Right cardiac atrium (tissue), 5 donors: Measurements from ENCODE around the gene SYTL4. TPM values are rescaled to one million over a fixed set of nuclear protein-coding genes. Genes with fewer than 3 reads are reported as not detected.
"Not testable (repeated sequence)": the region's sequence is repeated elsewhere in the genome, so short reads cannot be mapped to it uniquely, and the experiment has no call there.

Source experiments
- ATAC-seq, 2 donors: fragments of 200-7000 bp; cut with Tn5 transposase; one replicate each; pipeline versions ENCODE4 v1.8.0 to v1.9.1; 2020; ENCODE audit warnings: moderate library complexity in 2 of 2, mild to moderate bottlenecking in 1 of 2
- DNase-seq, 3 donors: peaks; one replicate each; pipeline ENCODE4 v3.0.0-alpha.2; 2020
- H3K27ac ChIP-seq: one replicate; pipeline ENCODE4 v1.5.1; 2013; ENCODE audit warnings: mild to moderate bottlenecking, low read length, control low read depth, moderate library complexity
- H3K27me3 ChIP-seq: one replicate; pipeline ENCODE4 v1.6.1; 2013; ENCODE audit not compliant: control insufficient read depth, insufficient read depth
- H3K4me1 ChIP-seq: one replicate; pipeline ENCODE4 v1.6.1; 2013; ENCODE audit warnings: low read length; ENCODE audit not compliant: control insufficient read depth, insufficient read depth
- H3K4me3 ChIP-seq: one replicate; pipeline ENCODE4 v1.5.1; 2013; ENCODE audit warnings: low read length, control low read depth
- H3K9me3 ChIP-seq: one replicate; pipeline ENCODE4 v1.6.1; 2013; ENCODE audit warnings: low read length; ENCODE audit not compliant: control insufficient read depth
- WGBS: extraction: QIAGEN DNeasy Blood & Tissue Kit; methylation state at CpG from one replicate; pipeline ENCODE4 v1.1.7; 2013; 5-methylcytosine and 5-hydroxymethylcytosine counted together
- intact Hi-C, 4 donors: fragments of 100-400 bp; cut with DNase I; formaldehyde crosslinking; loops; one replicate each; pipeline versions ENCODE4 v1.11.0 to v1.14.0; 2022 to 2023
- long read RNA-seq, 4 donors: library from polyadenylated mRNA; unstranded; transcript quantifications; one replicate each; pipeline ENCODE4 v2.0.0, GENCODE V29; 2020 to 2021
- polyA plus RNA-seq: library from polyadenylated mRNA; stranded (reverse); fragments of 200-250 nt; gene quantifications from one replicate; pipeline ENCODE4 v1.2.3, GENCODE V29; 2013
- total RNA-seq, 4 donors: library from RNA; stranded (reverse); fragmentation: NEBNext Ultra II Directional; extraction: Animal tissue kit (Norgen Biotek cat#: 25700); gene quantifications; one replicate each; pipeline ENCODE4 v1.2.1, GENCODE V29; 2021
- donor health status: healthy with polysubstance abuse.
- donor health status: DM: no; HTN: yes; CAD: no.
- donor health status: DM: no; HTN: no; CAD: no.
- donor health status: DM: no; HTN: yes; CAD: no; lungs with severe emphysema.
- donor health status: DM: yes; HTN: yes; CAD: no.

The SYTL4 gene
- total RNA-seq, result 1 to 10 TPM; 3.2 to 6.7 (median 4.9) TPM
- 3.4 TPM for polyA plus RNA-seq
- long read RNA-seq, donor 1, partial matches to known transcripts, result 2 of 8 reads
- long read RNA-seq, donor 1, other reads (novel, unspliced or antisense), result 5 of 8 reads
- long read RNA-seq, donor 2, partial matches to known transcripts, result 0 of 1 reads
- long read RNA-seq, donor 2, other reads (novel, unspliced or antisense), result 1 of 1 reads
- long read RNA-seq, donor 3, partial matches to known transcripts, result 0 of 39 reads
- long read RNA-seq, donor 3, other reads (novel, unspliced or antisense), result 38 of 39 reads
- long read RNA-seq, donor 4, partial matches to known transcripts, result 0 of 1 reads
- long read RNA-seq, donor 4, other reads (novel, unspliced or antisense), result 1 of 1 reads

GRCh38 chrX:100731441-100732281 lies at the start of gene SYTL4:
SYTL4 (minus strand) TSS chrX:100732121; CDS start chrX:100702037, 30,084 bp downstream.
- under 1% methylated on average over 60 of the region's 60 CpGs for WGBS
- Histone ChIP-seq H3K9me3 (no peaks in the 10 kb centered on the region), H3K4me1 (peaks cover 2% of the 10 kb centered on the region), H3K27me3 (no peaks in the 10 kb centered on the region), H3K27ac (no peak within 1 kb of the TSS), H3K4me3 (peak within 1 kb of the TSS; percentile 70)
- intact Hi-C loops, result no loop called here
- ATAC-seq (peak; percentile 82 to 92), DNase-seq (peak; percentile 28 to 71 (median 71))

GRCh38 chrX:100769439-100769838 lies 37.5 kb upstream of the SYTL4 start:
- not testable (repeated sequence) for H3K4me1 ChIP-seq, H3K27ac ChIP-seq, ATAC-seq, H3K4me3 ChIP-seq, DNase-seq, H3K9me3 ChIP-seq, H3K27me3 ChIP-seq
- intact Hi-C loops, result loop anchor here in 2 of 4 donors (5.0 to 10.0 kb wide), 3 partner anchors 82 to 255 kb away; no protein-coding TSS in a partner anchor
- WGBS, result 73% methylated on average over 6 of the region's 6 CpGs

GRCh38 chrX:100768679-100769338 lies 36.9 kb upstream of the SYTL4 start:
- Histone ChIP-seq H3K9me3 (no peaks in the 10 kb centered on the region), H3K27me3 (no peaks in the 10 kb centered on the region), H3K4me1 (no peaks in the 10 kb centered on the region), H3K4me3 (no peak overlapping the region), H3K27ac (no peak overlapping the region)
- intact Hi-C loops, result loop anchor here in 2 of 4 donors (5.0 to 10.0 kb wide), 3 partner anchors 82 to 254 kb away; no protein-coding TSS in a partner anchor
- DNase-seq (peak; percentile 75 to 91 (median 84)), ATAC-seq (peak in 1 of 2 donors; percentile 45)
- WGBS, result 27% methylated on average over 7 of the region's 7 CpGs

- ATAC-seq, result no peak
- intact Hi-C loops, result no loop called here
- Histone ChIP-seq H3K4me1 (no peaks in the 10 kb centered on the region), H3K4me3 (no peak overlapping the region), H3K27me3 (no peaks in the 10 kb centered on the region), H3K27ac (no peak overlapping the region), H3K9me3 (no peaks in the 10 kb centered on the region)
- WGBS, result 69% methylated on average over 1 of the region's 1 CpG
- DNase-seq, result no peak
Observed at GRCh38 chrX:100750883-100751282, 19.0 kb upstream of the SYTL4 start.

GRCh38 chrX:100748108-100748507 lies 16.2 kb upstream of the SYTL4 start:
- Histone ChIP-seq H3K4me1 (no peaks in the 10 kb centered on the region), H3K27ac (no peak overlapping the region), H3K4me3 (no peak overlapping the region), H3K27me3 (no peaks in the 10 kb centered on the region), H3K9me3 (no peaks in the 10 kb centered on the region)
- no peak for DNase-seq
- WGBS, result 58% methylated on average over 2 of the region's 2 CpGs
- intact Hi-C loops, result no loop called here
- peak in 1 of 2 donors; percentile 43 for ATAC-seq

GRCh38 chrX:100747703-100748102 lies 15.8 kb upstream of the SYTL4 start:
- 68% methylated on average over 2 of the region's 2 CpGs for WGBS
- Histone ChIP-seq H3K27me3 (no peaks in the 10 kb centered on the region), H3K9me3 (no peaks in the 10 kb centered on the region), H3K27ac (no peak overlapping the region), H3K4me3 (no peak overlapping the region), H3K4me1 (no peaks in the 10 kb centered on the region)
- intact Hi-C loops, result no loop called here
- DNase-seq (no peak), ATAC-seq (no peak)

- DNase-seq (no peak), ATAC-seq (peak; percentile 39 to 85)
- intact Hi-C loops, result no loop called here
- Histone ChIP-seq H3K4me3 (no peak overlapping the region), H3K27ac (no peak overlapping the region), H3K9me3 (no peaks in the 10 kb centered on the region), H3K4me1 (no peaks in the 10 kb centered on the region), H3K27me3 (no peaks in the 10 kb centered on the region)
- 17% methylated on average over 3 of the region's 3 CpGs for WGBS
Observed at GRCh38 chrX:100747090-100747489, 15.2 kb upstream of the SYTL4 start.

DNA sequence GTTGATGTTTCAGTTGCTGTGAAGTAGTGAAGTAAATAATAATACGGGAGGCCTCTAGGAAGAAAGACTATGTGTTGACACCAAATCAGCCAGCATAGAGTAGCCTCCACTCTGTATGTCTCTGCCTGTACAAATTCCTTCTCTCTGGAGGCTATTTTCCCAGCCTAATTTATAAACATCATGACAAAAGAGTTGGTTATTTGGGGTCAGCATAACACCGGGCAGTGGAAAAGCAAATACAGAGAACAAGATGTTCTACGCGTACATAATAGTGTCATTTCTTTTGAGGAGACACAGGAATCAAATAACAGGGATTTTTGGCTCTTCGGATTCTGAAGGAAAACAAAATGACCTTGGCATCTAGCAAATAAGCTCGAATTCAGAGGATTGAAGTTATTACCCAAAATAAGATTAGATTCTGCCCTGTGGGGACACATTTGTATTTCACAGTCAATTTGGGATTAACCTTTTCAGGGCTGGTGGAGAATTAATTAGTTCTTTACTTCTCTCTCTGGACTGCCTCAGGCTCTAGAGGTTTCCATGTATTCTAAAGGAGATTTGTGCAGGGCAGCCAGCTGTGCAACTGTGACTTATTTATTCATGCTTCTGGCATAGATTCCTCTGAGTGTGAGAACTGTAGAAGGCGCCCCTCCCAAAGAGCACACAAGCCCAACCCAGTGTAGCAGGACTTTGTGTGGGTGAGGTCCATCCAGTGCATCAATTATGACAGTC lies 14.1 kb upstream of the SYTL4 start:
- H3K9me3 ChIP-seq, result no peaks in the 10 kb centered on the region
- H3K27me3 ChIP-seq, result no peaks in the 10 kb centered on the region
- DNase-seq (peak in 1 of 3 donors; percentile 52), ATAC-seq (peak; percentile 63 to 71)
- H3K27ac ChIP-seq, result peak overlapping the region; percentile 72
- H3K4me1 ChIP-seq, result no peaks in the 10 kb centered on the region
- intact Hi-C loops, result no loop called here
- WGBS, result 36% methylated on average over 7 of the region's 7 CpGs
- H3K4me3 ChIP-seq, result no peak overlapping the region

DNA sequence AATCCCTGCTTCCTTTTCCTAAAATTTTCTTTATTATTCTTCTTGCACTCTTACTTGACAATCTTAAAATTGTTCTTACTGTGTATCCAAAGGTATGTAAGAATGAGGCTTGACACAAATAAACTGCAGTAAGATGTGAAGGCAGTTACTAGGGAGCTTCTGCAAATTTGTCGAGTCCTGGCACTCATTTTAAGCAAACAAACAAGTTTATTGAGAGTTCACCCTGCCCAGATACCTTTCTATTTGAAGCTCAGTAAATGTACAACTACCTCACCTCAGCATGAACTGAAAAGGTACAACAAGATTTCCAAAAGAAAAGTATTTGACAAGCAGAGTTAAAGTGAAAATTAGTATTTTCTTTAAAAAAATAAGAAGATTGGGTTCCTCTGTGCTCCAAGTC lies 13.3 kb upstream of the SYTL4 start:
- H3K4me3 ChIP-seq, result no peak overlapping the region
- no peak for DNase-seq
- H3K9me3 ChIP-seq, result no peaks in the 10 kb centered on the region
- no peaks in the 10 kb centered on the region for H3K4me1 ChIP-seq
- WGBS, result 57% methylated on average over 1 of the region's 1 CpG
- intact Hi-C loops, result no loop called here
- no peak overlapping the region for H3K27ac ChIP-seq
- no peaks in the 10 kb centered on the region for H3K27me3 ChIP-seq
- ATAC-seq, result no peak

DNA sequence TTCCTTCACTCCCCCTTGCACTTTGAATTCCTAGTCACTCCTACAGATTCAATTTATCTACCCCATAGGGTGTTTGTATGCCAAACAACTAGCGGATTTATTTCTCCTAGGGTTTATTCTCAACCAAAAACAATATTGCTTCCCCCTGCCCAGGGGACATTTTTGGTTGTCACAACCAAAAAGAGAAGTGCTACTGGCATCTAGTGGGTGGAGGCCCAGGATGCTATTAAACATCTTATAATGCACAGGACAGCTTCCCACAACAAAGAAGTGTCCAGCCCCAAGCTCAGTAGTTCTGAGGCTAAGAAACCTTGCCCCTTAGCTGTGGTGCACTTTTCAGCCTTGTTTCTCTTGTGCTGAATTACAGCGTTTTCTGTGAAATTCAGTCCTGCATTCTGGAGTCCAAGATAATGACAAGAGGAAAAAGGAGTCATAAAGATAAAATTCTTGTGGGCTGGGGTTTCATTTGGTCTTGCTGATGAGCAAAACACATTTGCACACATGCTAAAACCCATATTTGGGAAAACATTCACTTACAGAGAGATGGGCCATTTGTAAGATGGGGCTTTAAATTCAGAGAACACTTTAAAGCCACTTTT lies 11.2 kb upstream of the SYTL4 start:
- WGBS, result 28% methylated on average over 2 of the region's 2 CpGs
- no peak overlapping the region for H3K4me3 ChIP-seq
- DNase-seq (no peak), ATAC-seq (no peak)
- intact Hi-C loops, result no loop called here
- H3K27ac ChIP-seq, result no peak overlapping the region
- H3K4me1 ChIP-seq, result no peaks in the 10 kb centered on the region
- H3K9me3 ChIP-seq, result no peaks in the 10 kb centered on the region
- H3K27me3 ChIP-seq, result no peaks in the 10 kb centered on the region
